Mesendoderm (in vitro differentiated cells): ENCODE measurements around the gene CAMKMT.
A peak's percentile ranks its signal among the peaks of the same experiment; 100 is the strongest.

ENCODE experiments used
- DNase-seq: peaks from one replicate; pipeline ENCODE4 v3.0.0; 2013
- H2AK5ac ChIP-seq: 2 replicates; pipeline ENCODE4 v1.6.1; 2013; ENCODE audit warnings: low read length, inconsistent platforms
- H2BK120ac ChIP-seq: 2 replicates; pipeline ENCODE4 v1.6.1; 2013; ENCODE audit warnings: low read depth, mild to moderate bottlenecking, low read length, moderate library complexity, mixed read lengths
- H2BK15ac ChIP-seq: replicated peaks from 2 replicates; pipeline ENCODE4 v1.6.1; 2013; ENCODE audit warnings: low read depth, mild to moderate bottlenecking, moderate library complexity
- H2BK5ac ChIP-seq: 2 replicates; pipeline ENCODE4 v1.6.1; 2013; ENCODE audit warnings: low read length, inconsistent platforms
- H3K18ac ChIP-seq: 2 replicates; pipeline ENCODE4 v1.6.1; 2013; ENCODE audit warnings: mild to moderate bottlenecking, low read length, mixed read lengths
- H3K23ac ChIP-seq: one replicate; pipeline ENCODE4 v1.6.1; 2013; ENCODE audit warnings: low read length
- H3K27ac ChIP-seq: 2 replicates; pipeline ENCODE4 v1.5.1; 2013; ENCODE audit warnings: low read depth, mild to moderate bottlenecking, inconsistent platforms, low read length, moderate library complexity
- H3K27me3 ChIP-seq: 2 replicates; pipeline ENCODE4 v1.6.1; 2013; ENCODE audit warnings: low read length, control low read depth, mild to moderate bottlenecking, inconsistent platforms; ENCODE audit not compliant: insufficient read depth, poor library complexity
- H3K36me3 ChIP-seq: 2 replicates; pipeline ENCODE4 v1.6.1; 2013; ENCODE audit warnings: low read length, inconsistent platforms; ENCODE audit not compliant: control insufficient read depth, insufficient read depth
- H3K4ac ChIP-seq: one replicate; pipeline ENCODE4 v1.6.1; 2013; ENCODE audit warnings: low read depth, mild to moderate bottlenecking, low read length, moderate library complexity
- H3K4me1 ChIP-seq: 2 replicates; pipeline ENCODE4 v1.6.1; 2013; ENCODE audit warnings: low read depth, low read length, inconsistent platforms; ENCODE audit not compliant: control insufficient read depth
- H3K4me2 ChIP-seq: 2 replicates; pipeline ENCODE4 v1.6.1; 2013; ENCODE audit warnings: low read length
- H3K4me3 ChIP-seq: 2 replicates; pipeline ENCODE4 v1.5.1; 2013; ENCODE audit warnings: mild to moderate bottlenecking, low read length
- H3K56ac ChIP-seq: one replicate; pipeline ENCODE4 v1.6.1; 2013; ENCODE audit warnings: low read length
- H3K79me1 ChIP-seq: 2 replicates; pipeline ENCODE4 v1.6.1; 2013; ENCODE audit warnings: low read length, inconsistent platforms
- H3K79me2 ChIP-seq: 2 replicates; pipeline ENCODE4 v1.6.1; 2013; ENCODE audit warnings: mild to moderate bottlenecking, low read length; ENCODE audit not compliant: control insufficient read depth, insufficient read depth
- H3K9ac ChIP-seq: 2 replicates; pipeline ENCODE4 v1.6.1; 2013; ENCODE audit warnings: low read length, inconsistent platforms
- H4K5ac ChIP-seq: one replicate; pipeline ENCODE4 v1.6.1; 2013; ENCODE audit warnings: low read length
- H4K8ac ChIP-seq: one replicate; pipeline ENCODE4 v1.6.1; 2013; ENCODE audit warnings: low read depth, mild to moderate bottlenecking, control low read depth, low read length, moderate library complexity
- WGBS: extraction: QIAGEN DNeasy Blood & Tissue Kit; methylation state at CpG from one replicate; pipeline ENCODE4 v1.1.7; 2013; ENCODE audit warnings: low lambda C conversion rate, missing lambda C conversion rate; ENCODE audit not compliant: insufficient coverage; ENCODE audit errors: extremely low coverage; 5-methylcytosine and 5-hydroxymethylcytosine counted together

The CAMKMT gene

DNA sequence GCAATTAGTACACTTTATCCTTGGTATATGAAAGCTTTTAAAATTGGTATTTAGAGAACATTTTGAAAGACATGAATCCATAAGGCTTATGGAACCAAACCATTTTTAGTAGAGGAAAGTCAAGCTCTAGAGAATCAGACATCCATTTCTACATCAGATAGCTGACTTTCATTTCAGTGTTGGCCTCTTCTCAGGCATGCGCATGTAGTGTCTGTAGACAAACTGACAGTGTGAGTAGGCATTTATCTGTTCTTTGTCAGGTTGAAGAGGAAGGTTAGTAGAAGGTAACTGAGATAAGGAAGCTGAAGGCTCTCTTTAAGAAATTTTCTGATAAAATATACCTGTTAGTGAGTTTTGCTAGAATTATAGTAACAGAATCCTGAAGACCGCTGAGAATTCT, 357.8 kb downstream of the CAMKMT start:
- Histone ChIP-seq H2BK5ac (no peak overlapping the region), H2BK120ac (no peak overlapping the region), H3K4ac (no peak overlapping the region), H3K79me2 (no peaks in the 10 kb centered on the region), H3K56ac (no peak overlapping the region), H3K4me3 (no peak overlapping the region), H3K79me1 (no peaks in the 10 kb centered on the region), H4K5ac (no peak overlapping the region), H2AK5ac (no peak overlapping the region), H3K4me2 (no peak overlapping the region), H3K36me3 (no peaks in the 10 kb centered on the region), H4K8ac (no peak overlapping the region), H3K27me3 (no peaks in the 10 kb centered on the region), H3K4me1 (no peaks in the 10 kb centered on the region), H3K9ac (no peak overlapping the region), H3K18ac (no peak overlapping the region), H2BK15ac (no peak overlapping the region), H3K27ac (no peak overlapping the region), H3K23ac (no peak overlapping the region)
- DNase-seq: no peak
- WGBS: no CpG with 5 or more reads among the region's 2 CpGs

- Histone ChIP-seq H3K9ac (no peak overlapping the region), H3K23ac (no peak overlapping the region), H3K79me1 (no peaks in the 10 kb centered on the region), H3K4me3 (no peak overlapping the region), H4K5ac (no peak overlapping the region), H2AK5ac (no peak overlapping the region), H3K56ac (no peak overlapping the region), H3K4ac (no peak overlapping the region), H2BK5ac (no peak overlapping the region), H3K79me2 (no peaks in the 10 kb centered on the region), H3K27me3 (no peaks in the 10 kb centered on the region), H3K36me3 (no peaks in the 10 kb centered on the region), H4K8ac (no peak overlapping the region), H2BK15ac (no peak overlapping the region), H2BK120ac (no peak overlapping the region), H3K4me1 (no peaks in the 10 kb centered on the region), H3K27ac (no peak overlapping the region), H3K4me2 (no peak overlapping the region), H3K18ac (no peak overlapping the region)
- DNase-seq: no peak
- WGBS: no CpG with 5 or more reads among the region's 1 CpG
These were observed 360.4 kb downstream of the CAMKMT start for GRCh38 chr2:44722026-44722625.

DNA sequence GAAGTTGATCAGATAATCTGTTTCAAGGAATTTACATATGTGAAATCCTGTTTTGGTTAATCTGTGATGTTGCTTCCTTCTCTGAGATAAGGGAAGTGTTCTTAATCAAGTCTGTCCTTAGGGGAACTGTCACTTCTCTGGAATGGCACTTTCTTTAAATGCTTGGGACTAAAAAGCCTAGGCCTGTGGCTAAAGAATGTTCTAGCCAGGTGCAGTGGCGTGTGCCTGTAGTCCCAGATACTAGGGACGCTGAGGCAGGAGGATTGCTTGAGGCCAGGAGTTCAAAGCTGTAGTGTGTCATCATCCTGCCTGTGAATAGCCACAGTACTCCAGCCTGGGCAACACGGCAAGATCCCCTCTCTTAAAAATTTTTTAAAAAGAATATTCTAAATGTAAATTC, 362.2 kb downstream of the CAMKMT start:
- peak overlapping the region; percentile 81 for H3K4ac ChIP-seq
- H3K18ac ChIP-seq: no peak overlapping the region
- no peak overlapping the region for H4K8ac ChIP-seq
- no peak overlapping the region for H2AK5ac ChIP-seq
- no peak overlapping the region for H3K27ac ChIP-seq
- H3K4me2 ChIP-seq: no peak overlapping the region
- H3K9ac ChIP-seq: no peak overlapping the region
- H4K5ac ChIP-seq: no peak overlapping the region
- H3K23ac ChIP-seq: no peak overlapping the region
- no peaks in the 10 kb centered on the region for H3K79me1 ChIP-seq
- H2BK5ac ChIP-seq: no peak overlapping the region
- H3K79me2 ChIP-seq: no peaks in the 10 kb centered on the region
- peak; percentile 79 for DNase-seq
- no CpG with 5 or more reads among the region's 3 CpGs for WGBS
- H3K4me1 ChIP-seq: no peaks in the 10 kb centered on the region
- H3K36me3 ChIP-seq: no peaks in the 10 kb centered on the region
- no peaks in the 10 kb centered on the region for H3K27me3 ChIP-seq
- no peak overlapping the region for H3K56ac ChIP-seq
- no peak overlapping the region for H2BK15ac ChIP-seq
- no peak overlapping the region for H2BK120ac ChIP-seq
- H3K4me3 ChIP-seq: no peak overlapping the region

GRCh38 chr2:44730593-44730992, 368.8 kb downstream of the CAMKMT start:
- Histone ChIP-seq H3K4ac (no peak overlapping the region), H3K4me2 (no peak overlapping the region), H3K9ac (no peak overlapping the region), H2BK15ac (no peak overlapping the region), H3K79me1 (no peaks in the 10 kb centered on the region), H4K8ac (no peak overlapping the region), H3K27ac (no peak overlapping the region), H3K56ac (no peak overlapping the region), H3K18ac (no peak overlapping the region), H3K36me3 (no peaks in the 10 kb centered on the region), H2BK5ac (no peak overlapping the region), H3K4me1 (no peaks in the 10 kb centered on the region), H3K23ac (no peak overlapping the region), H3K4me3 (no peak overlapping the region), H2AK5ac (no peak overlapping the region), H3K27me3 (no peaks in the 10 kb centered on the region), H2BK120ac (no peak overlapping the region), H4K5ac (no peak overlapping the region), H3K79me2 (no peaks in the 10 kb centered on the region)
- no peak for DNase-seq

GRCh38 chr2:44731505-44731904, 369.8 kb downstream of the CAMKMT start:
- Histone ChIP-seq H4K8ac (no peak overlapping the region), H2AK5ac (no peak overlapping the region), H3K23ac (no peak overlapping the region), H2BK120ac (no peak overlapping the region), H3K9ac (no peak overlapping the region), H3K36me3 (no peaks in the 10 kb centered on the region), H4K5ac (no peak overlapping the region), H3K56ac (no peak overlapping the region), H3K79me1 (no peaks in the 10 kb centered on the region), H3K27ac (no peak overlapping the region), H3K18ac (no peak overlapping the region), H3K79me2 (no peaks in the 10 kb centered on the region), H2BK5ac (no peak overlapping the region), H3K4ac (no peak overlapping the region), H3K4me2 (no peak overlapping the region), H3K27me3 (no peaks in the 10 kb centered on the region), H2BK15ac (no peak overlapping the region), H3K4me3 (no peak overlapping the region), H3K4me1 (no peaks in the 10 kb centered on the region)
- WGBS: no CpG with 5 or more reads among the region's 1 CpG
- no peak for DNase-seq

GRCh38 chr2:44736270-44736942, 374.7 kb downstream of the CAMKMT start:
- no peak overlapping the region for H3K4me2 ChIP-seq
- no peaks in the 10 kb centered on the region for H3K79me1 ChIP-seq
- H3K9ac ChIP-seq: no peak overlapping the region
- H4K8ac ChIP-seq: no peak overlapping the region
- no peaks in the 10 kb centered on the region for H3K79me2 ChIP-seq
- H4K5ac ChIP-seq: no peak overlapping the region
- H2BK15ac ChIP-seq: no peak overlapping the region
- H3K27me3 ChIP-seq: no peaks in the 10 kb centered on the region
- H3K27ac ChIP-seq: no peak overlapping the region
- no peak overlapping the region for H2AK5ac ChIP-seq
- H3K56ac ChIP-seq: no peak overlapping the region
- no peak overlapping the region for H3K18ac ChIP-seq
- DNase-seq: no peak
- H2BK5ac ChIP-seq: no peak overlapping the region
- WGBS: no CpG with 5 or more reads among the region's 3 CpGs
- H3K4me3 ChIP-seq: no peak overlapping the region
- no peak overlapping the region for H2BK120ac ChIP-seq
- H3K36me3 ChIP-seq: no peaks in the 10 kb centered on the region
- H3K23ac ChIP-seq: no peak overlapping the region
- no peak overlapping the region for H3K4ac ChIP-seq
- H3K4me1 ChIP-seq: no peaks in the 10 kb centered on the region
